Measurements from ENCODE around the gene P2RX6. TPM values are rescaled to one million over a fixed set of nuclear protein-coding genes. Genes with fewer than 3 reads are reported as not detected.

P2RX6 gene
- total and polyA plus RNA-seq, 9 of the 15 experiments (the other 6 are each of a cell fraction or from before 2014, with no cell fraction given): 0.01 to 3.9 (median 1.5) TPM; not detected in 1

DNA sequence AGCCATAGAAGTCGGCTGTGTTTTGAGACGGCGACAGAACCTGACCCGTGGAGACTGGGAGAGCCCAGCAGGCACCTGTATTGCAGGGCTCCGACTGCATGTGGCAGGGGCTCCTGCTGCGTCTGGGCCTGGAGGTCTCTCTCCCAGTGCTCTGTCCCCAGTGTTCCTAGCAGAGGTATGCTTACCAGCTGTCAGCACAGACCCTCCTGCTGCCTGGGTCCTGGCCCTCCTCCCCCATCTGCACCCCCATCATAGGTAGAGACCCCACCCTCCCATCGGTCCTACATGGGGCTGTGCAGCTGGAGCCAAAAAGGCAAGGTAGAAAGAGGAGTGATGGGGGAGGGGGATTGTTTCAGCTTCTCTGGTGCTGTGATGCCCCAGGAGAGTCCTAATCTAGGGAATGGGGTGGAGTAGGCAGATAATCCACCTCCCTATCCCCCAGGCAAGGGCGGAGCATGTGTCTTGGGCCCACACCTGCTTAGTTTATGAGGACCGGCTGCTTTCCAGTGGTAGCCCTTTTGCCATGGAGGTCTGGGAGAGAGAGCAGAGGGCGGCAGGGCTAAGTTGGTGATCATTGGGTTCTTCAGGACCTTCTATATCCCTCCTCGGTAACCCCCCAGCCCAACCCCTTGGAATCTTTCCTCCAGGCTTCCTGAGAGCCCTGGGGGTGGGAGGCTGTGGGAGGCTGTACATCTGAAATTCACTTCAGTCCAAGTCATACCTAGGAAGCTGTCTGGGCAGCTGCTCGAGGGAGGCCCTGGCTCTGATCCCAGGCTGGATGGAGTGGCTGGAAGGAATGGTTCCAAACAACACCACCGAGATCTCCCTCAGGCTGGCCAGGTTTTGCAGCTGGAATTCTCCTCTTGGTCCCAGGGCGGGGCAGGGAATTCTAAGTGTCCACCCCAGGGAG lies 12.1 kb downstream of the P2RX6 start (continued):
- TF ChIP-seq TEAD1 (CRISPR knock-in tag; IDR thresholded peaks at IDR 0.05) (no peak), EZH2 (IDR thresholded peaks at IDR 0.05; ENCODE audit: borderline replicate concordance, low read depth, low read length) (0 out of 2 replicates have a peak, but pooled peaks have one; percentile 22), MYBL2 (IDR thresholded peaks at IDR 0.05; ENCODE audit: low read depth) (no peak), MYBL2 (CRISPR knock-in tag; IDR thresholded peaks at IDR 0.05; ENCODE audit: borderline replicate concordance) (0 out of 2 replicates have a peak, but pooled peaks have one; percentile 34), PHB (CRISPR knock-in tag; IDR thresholded peaks at IDR 0.05) (no peak), ZC3H4 (CRISPR knock-in tag; IDR thresholded peaks at IDR 0.05; ENCODE audit: borderline replicate concordance) (peak; percentile 19; the same call in 1 of the 2 replicates), SRSF3 (IDR thresholded peaks at IDR 0.05; ENCODE audit: insufficient read depth, low read length) (no peak), ZSCAN32 (CRISPR knock-in tag; IDR thresholded peaks at IDR 0.05) (peak; percentile 38; the same call in 1 of the 2 replicates), ZNF133 (CRISPR knock-in tag; IDR thresholded peaks at IDR 0.05) (peak; percentile 50; the same call in 1 of the 2 replicates), JUND (IDR thresholded peaks at IDR 0.05; ENCODE audit: borderline replicate concordance, low read depth, low read length) (no peak), JUND (tag; IDR thresholded peaks at IDR 0.05; ENCODE audit: borderline replicate concordance, low read depth, low read length) (no peak), ZKSCAN8 (CRISPR knock-in tag; IDR thresholded peaks at IDR 0.05) (no peak), CBX8 (IDR thresholded peaks at IDR 0.05; ENCODE audit: borderline replicate concordance, extremely low read depth, low read depth, low read length, poor library complexity, severe bottlenecking) (no peak), SIX5 (IDR thresholded peaks at IDR 0.05; ENCODE audit: borderline replicate concordance in 1 of 2, insufficient read depth in 1 of 2, low read depth in 1 of 2, low read length in 2 of 2) (no peak), OTX1 (CRISPR knock-in tag; IDR thresholded peaks at IDR 0.05) (0 out of 2 replicates have a peak, but pooled peaks have one; percentile 9), ZEB2 (IDR thresholded peaks at IDR 0.05) (no peak), EP400 (IDR thresholded peaks at IDR 0.05) (no peak), THRAP3 (IDR thresholded peaks at IDR 0.05; ENCODE audit: borderline replicate concordance) (no peak), FOSL1 (tag; conservative IDR thresholded peaks at IDR 0.05) (no peak)
- TF ChIP-seq, protein P1, sequence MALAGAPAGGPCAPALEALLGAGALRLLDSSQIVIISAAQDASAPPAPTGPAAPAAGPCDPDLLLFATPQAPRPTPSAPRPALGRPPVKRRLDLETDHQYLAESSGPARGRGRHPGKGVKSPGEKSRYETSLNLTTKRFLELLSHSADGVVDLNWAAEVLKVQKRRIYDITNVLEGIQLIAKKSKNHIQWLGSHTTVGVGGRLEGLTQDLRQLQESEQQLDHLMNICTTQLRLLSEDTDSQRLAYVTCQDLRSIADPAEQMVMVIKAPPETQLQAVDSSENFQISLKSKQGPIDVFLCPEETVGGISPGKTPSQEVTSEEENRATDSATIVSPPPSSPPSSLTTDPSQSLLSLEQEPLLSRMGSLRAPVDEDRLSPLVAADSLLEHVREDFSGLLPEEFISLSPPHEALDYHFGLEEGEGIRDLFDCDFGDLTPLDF (CRISPR knock-in tag; IDR thresholded peaks at IDR 0.05): no peak
- TF ChIP-seq, protein P2, sequence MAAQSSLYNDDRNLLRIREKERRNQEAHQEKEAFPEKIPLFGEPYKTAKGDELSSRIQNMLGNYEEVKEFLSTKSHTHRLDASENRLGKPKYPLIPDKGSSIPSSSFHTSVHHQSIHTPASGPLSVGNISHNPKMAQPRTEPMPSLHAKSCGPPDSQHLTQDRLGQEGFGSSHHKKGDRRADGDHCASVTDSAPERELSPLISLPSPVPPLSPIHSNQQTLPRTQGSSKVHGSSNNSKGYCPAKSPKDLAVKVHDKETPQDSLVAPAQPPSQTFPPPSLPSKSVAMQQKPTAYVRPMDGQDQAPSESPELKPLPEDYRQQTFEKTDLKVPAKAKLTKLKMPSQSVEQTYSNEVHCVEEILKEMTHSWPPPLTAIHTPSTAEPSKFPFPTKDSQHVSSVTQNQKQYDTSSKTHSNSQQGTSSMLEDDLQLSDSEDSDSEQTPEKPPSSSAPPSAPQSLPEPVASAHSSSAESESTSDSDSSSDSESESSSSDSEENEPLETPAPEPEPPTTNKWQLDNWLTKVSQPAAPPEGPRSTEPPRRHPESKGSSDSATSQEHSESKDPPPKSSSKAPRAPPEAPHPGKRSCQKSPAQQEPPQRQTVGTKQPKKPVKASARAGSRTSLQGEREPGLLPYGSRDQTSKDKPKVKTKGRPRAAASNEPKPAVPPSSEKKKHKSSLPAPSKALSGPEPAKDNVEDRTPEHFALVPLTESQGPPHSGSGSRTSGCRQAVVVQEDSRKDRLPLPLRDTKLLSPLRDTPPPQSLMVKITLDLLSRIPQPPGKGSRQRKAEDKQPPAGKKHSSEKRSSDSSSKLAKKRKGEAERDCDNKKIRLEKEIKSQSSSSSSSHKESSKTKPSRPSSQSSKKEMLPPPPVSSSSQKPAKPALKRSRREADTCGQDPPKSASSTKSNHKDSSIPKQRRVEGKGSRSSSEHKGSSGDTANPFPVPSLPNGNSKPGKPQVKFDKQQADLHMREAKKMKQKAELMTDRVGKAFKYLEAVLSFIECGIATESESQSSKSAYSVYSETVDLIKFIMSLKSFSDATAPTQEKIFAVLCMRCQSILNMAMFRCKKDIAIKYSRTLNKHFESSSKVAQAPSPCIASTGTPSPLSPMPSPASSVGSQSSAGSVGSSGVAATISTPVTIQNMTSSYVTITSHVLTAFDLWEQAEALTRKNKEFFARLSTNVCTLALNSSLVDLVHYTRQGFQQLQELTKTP (IDR thresholded peaks at IDR 0.05; ENCODE audit: low read depth in 1 of 2, partially characterized antibody in 2 of 2): no peak

Measured in K562 (cell line).